Naive thymus-derived CD4-positive, alpha-beta T cell (primary cell): ENCODE measurements around the gene SURF2. TPM values are rescaled to one million over a fixed set of nuclear protein-coding genes. Genes with fewer than 3 reads are reported as not detected.
A peak's percentile ranks its signal among the peaks of the same experiment; 100 is the strongest.

ENCODE experiments used
- ATAC-seq: fragments of 150-1000 bp; cut with Tn5 transposase; 2 replicates; pipeline ENCODE4 v1.10.0; 2021; ENCODE audit warnings: mild to moderate bottlenecking, moderate library complexity
- CTCF ChIA-PET: fragments of 350-600 bp; sonication (Branson Sonifier 250); formaldehyde crosslinking; loops from one replicate; lab custom pipeline; 2021; ENCODE audit warnings: antibody characterized with exemption; lab: Charles Lee
- POLR2A ChIA-PET: fragments of 350-600 bp; sonication (Branson Sonifier 250); formaldehyde crosslinking; loops from one replicate; lab custom pipeline; 2021; ENCODE audit warnings: antibody characterized with exemption, inconsistent platforms; lab: Charles Lee
- DNase-seq, 9 donors: peaks; one replicate each; pipeline versions ENCODE4 v3.0.0 to v3.0.0-alpha.2; 2020 to 2022; ENCODE audit warnings: mixed read lengths in 1 of 9
- H3K27ac ChIP-seq: one replicate; pipeline ENCODE4 v1.7.0; 2013; ENCODE audit warnings: mild to moderate bottlenecking, low read depth, low read length, moderate library complexity
- H3K27me3 ChIP-seq, 2 donors: one replicate each; pipeline ENCODE4 v1.7.0; 2013; ENCODE audit warnings: low read length in 2 of 2, mild to moderate bottlenecking in 2 of 2, moderate library complexity in 2 of 2; ENCODE audit not compliant: control insufficient read depth in 2 of 2, insufficient read depth in 2 of 2
- H3K36me3 ChIP-seq, 3 experiments: 1 replicate in 2 of 3; 2 replicates in 1 of 3; pipeline ENCODE4 v1.7.0; 2013; ENCODE audit warnings: low read length in 3 of 3, mild to moderate bottlenecking in 3 of 3, moderate library complexity in 1 of 3; ENCODE audit not compliant: insufficient read depth in 3 of 3, control insufficient read depth in 2 of 3
- H3K4me1 ChIP-seq, 2 donors: one replicate each; pipeline ENCODE4 v1.7.0; 2013; ENCODE audit warnings: low read length in 2 of 2, mild to moderate bottlenecking in 2 of 2, moderate library complexity in 1 of 2; ENCODE audit not compliant: control insufficient read depth in 2 of 2, insufficient read depth in 2 of 2
- H3K4me3 ChIP-seq: 2 replicates; pipeline ENCODE4 v1.7.0; 2013; ENCODE audit warnings: mild to moderate bottlenecking, low read length
- H3K9me3 ChIP-seq, 3 experiments: 1 replicate in 2 of 3; 2 replicates in 1 of 3; pipeline ENCODE4 v1.7.0; 2013; ENCODE audit warnings: low read length in 3 of 3; ENCODE audit not compliant: control insufficient read depth in 2 of 3
- H3K27ac Mint-ChIP-seq, 9 donors: one replicate each; pipeline ENCODE4 v1.8.0; 2020 to 2022; ENCODE audit warnings: mixed read lengths in 9 of 9, mild to moderate bottlenecking in 8 of 9, moderate library complexity in 5 of 9, inconsistent platforms in 2 of 9
- H3K27me3 Mint-ChIP-seq, 5 donors: one replicate each; pipeline ENCODE4 v1.8.0; 2021 to 2022; ENCODE audit warnings: mixed read lengths in 5 of 5, mild to moderate bottlenecking in 1 of 5
- H3K36me3 Mint-ChIP-seq, 5 donors: one replicate each; pipeline ENCODE4 v1.8.0; 2020 to 2022; ENCODE audit warnings: mixed read lengths in 5 of 5, mild to moderate bottlenecking in 3 of 5, inconsistent platforms in 1 of 5
- H3K4me1 Mint-ChIP-seq, 7 donors: one replicate each; pipeline ENCODE4 v1.8.0; 2020 to 2022; ENCODE audit warnings: mixed read lengths in 7 of 7, mild to moderate bottlenecking in 3 of 7, inconsistent platforms in 1 of 7
- H3K4me3 Mint-ChIP-seq, 10 donors: one replicate each; pipeline ENCODE4 v1.8.0; 2020 to 2022; ENCODE audit warnings: mild to moderate bottlenecking in 10 of 10, mixed read lengths in 10 of 10, moderate library complexity in 6 of 10, inconsistent platforms in 2 of 10
- H3K9me3 Mint-ChIP-seq, 11 donors: one replicate each; pipeline ENCODE4 v1.8.0; 2020 to 2022; ENCODE audit warnings: mixed read lengths in 11 of 11, mild to moderate bottlenecking in 4 of 11, inconsistent platforms in 1 of 11, moderate library complexity in 1 of 11
- intact Hi-C, 2 donors: fragments of 100-400 bp; cut with micrococcal nuclease; formaldehyde crosslinking; loops; one replicate each; pipeline ENCODE4 v1.15.1; 2023
- polyA plus RNA-seq, 2 donors: library from polyadenylated mRNA; unstranded; fragments of 300-500 nt; fragmentation: Illumina TruSeq; gene quantifications; one replicate each; pipeline ENCODE4 v1.2.3, GENCODE V29; 2021
- total RNA-seq, 6 experiments: library from RNA in 5 of 6; stranded (reverse) in 5 of 6; gene quantifications; 1 replicate in 5 of 6; 2 replicates in 1 of 6; pipeline ENCODE4 v1.2.3 and lab custom pipeline; 2021 to 2026

Gene SURF2
- total and polyA plus RNA-seq, 7 experiments from 2014 or later, result 15.0 to 44.5 (median 21.9) TPM

GRCh38 chr9:133340916-133341315 is 15.4 kb upstream of the SURF2 start:
- no peak for DNase-seq
- Mint-ChIP-seq H3K36me3 (peaks cover 0 to 24% (median 15%) of the 10 kb centered on the region in 5 donors), H3K9me3 (no peaks in the 10 kb centered on the region), H3K27me3 (no peaks in the 10 kb centered on the region), H3K4me1 (peaks cover 22 to 44% (median 31%) of the 10 kb centered on the region in 7 donors), H3K4me3 (peak overlapping the region in 2 of 10 donors; percentile 8 to 36), H3K27ac (peak overlapping the region in 7 of 9 donors; percentile 54 to 80 (median 75))
- Histone ChIP-seq H3K27ac (peak overlapping the region; percentile 27), H3K36me3 (peaks cover 0 to 66% (median 4%) of the 10 kb centered on the region in 3 experiments), H3K9me3 (no peaks in the 10 kb centered on the region), H3K4me1 (peaks cover 4 to 17% of the 10 kb centered on the region in 2 donors), H3K4me3 (no peak overlapping the region), H3K27me3 (no peaks in the 10 kb centered on the region)
- no peak for ATAC-seq
- CTCF ChIA-PET, result no interaction called here
- intact Hi-C loops, result loop anchor here in 1 of 2 donors (10.0 kb wide), 1 partner anchor 824 kb away; the partner anchor contains the start of gene RNU6ATAC
- POLR2A ChIA-PET, result interaction anchor here (1.1 to 2.3 kb wide), 5 partner anchors 11 to 36 kb away, joined by 3 to 10 read pairs (median 4); partner anchors contain the start of genes SURF1 and SURF2

- intact Hi-C loops, result loop anchor here in 1 of 2 donors (10.0 kb wide), 1 partner anchor 823 kb away; the partner anchor contains the start of gene RNU6ATAC
- peaks cover 0 to 66% (median 4%) of the 10 kb centered on the region in 3 experiments for H3K36me3 ChIP-seq
- H3K27ac ChIP-seq, result peak overlapping the region; percentile 27
- Mint-ChIP-seq H3K27me3 (no peaks in the 10 kb centered on the region), H3K36me3 (peaks cover 0 to 24% (median 15%) of the 10 kb centered on the region in 5 donors), H3K4me3 (peak overlapping the region in 1 of 10 donors; percentile 16), H3K4me1 (peaks cover 26 to 44% (median 31%) of the 10 kb centered on the region in 7 donors), H3K27ac (peak overlapping the region in 2 of 9 donors; percentile 42 to 54), H3K9me3 (no peaks in the 10 kb centered on the region)
- H3K27me3 ChIP-seq, result no peaks in the 10 kb centered on the region
- no peak overlapping the region for H3K4me3 ChIP-seq
- ATAC-seq, result peak; percentile 87
- H3K9me3 ChIP-seq, result no peaks in the 10 kb centered on the region
- ChIA-PET POLR2A (interaction anchor here (2.3 kb wide), 1 partner anchor 15 kb away, joined by 10 read pairs; the partner anchor contains the start of genes SURF1 and SURF2), CTCF (no interaction called here)
- H3K4me1 ChIP-seq, result peaks cover 7 to 19% of the 10 kb centered on the region in 2 donors
- no peak for DNase-seq
Measured at GRCh38 chr9:133341369-133342068, 14.8 kb upstream of the SURF2 start.

- ChIA-PET POLR2A (interaction anchor here (2.2 to 2.3 kb wide), 2 partner anchors 14 kb away, joined by 10 to 15 read pairs; partner anchors contain the start of genes SURF1 and SURF2), CTCF (no interaction called here)
- no peak overlapping the region for H3K27ac ChIP-seq
- DNase-seq (no peak), ATAC-seq (no peak)
- peaks cover 0 to 66% (median 4%) of the 10 kb centered on the region in 3 experiments for H3K36me3 ChIP-seq
- no peaks in the 10 kb centered on the region for H3K9me3 ChIP-seq
- H3K9me3 Mint-ChIP-seq, result no peaks in the 10 kb centered on the region
- H3K4me1 ChIP-seq, result peaks cover 11 to 21% of the 10 kb centered on the region in 2 donors
- H3K4me3 ChIP-seq, result no peak overlapping the region
- peaks cover 31 to 44% (median 36%) of the 10 kb centered on the region in 7 donors for H3K4me1 Mint-ChIP-seq
- H3K27ac Mint-ChIP-seq, result no peak overlapping the region
- intact Hi-C loops, result loop anchor here in 1 of 2 donors (10.0 kb wide), 1 partner anchor 823 kb away; the partner anchor contains the start of gene RNU6ATAC
- no peak overlapping the region for H3K4me3 Mint-ChIP-seq
- peaks cover 0 to 24% (median 17%) of the 10 kb centered on the region in 5 donors for H3K36me3 Mint-ChIP-seq
- H3K27me3 Mint-ChIP-seq, result no peaks in the 10 kb centered on the region
- H3K27me3 ChIP-seq, result no peaks in the 10 kb centered on the region
Measured at GRCh38 chr9:133342069-133342406, 14.3 kb upstream of the SURF2 start.

- Mint-ChIP-seq H3K27ac (no peak overlapping the region), H3K9me3 (no peaks in the 10 kb centered on the region), H3K36me3 (peaks cover 0 to 24% (median 18%) of the 10 kb centered on the region in 5 donors), H3K4me3 (no peak overlapping the region), H3K27me3 (no peaks in the 10 kb centered on the region), H3K4me1 (peaks cover 32 to 47% (median 38%) of the 10 kb centered on the region in 7 donors)
- no peak for DNase-seq
- Histone ChIP-seq H3K27ac (no peak overlapping the region), H3K4me3 (no peak overlapping the region), H3K27me3 (no peaks in the 10 kb centered on the region), H3K36me3 (peaks cover 0 to 66% (median 4%) of the 10 kb centered on the region in 3 experiments), H3K4me1 (peaks cover 11 to 21% of the 10 kb centered on the region in 2 donors), H3K9me3 (no peaks in the 10 kb centered on the region)
- ATAC-seq, result no peak
- intact Hi-C loops, result loop anchor here in 1 of 2 donors (10.0 kb wide), 1 partner anchor 822 kb away; the partner anchor contains the start of gene RNU6ATAC
- ChIA-PET POLR2A (interaction anchor here (0.5 to 2.2 kb wide), 2 partner anchors 14 to 43 kb away, joined by 4 to 15 read pairs; partner anchors contain the start of genes SURF1 and SURF2), CTCF (interaction anchor here (0.7 kb wide), 1 partner anchor 233 kb away, joined by 3 read pairs; no protein-coding TSS in a partner anchor)
Measured at GRCh38 chr9:133342570-133342969, 13.8 kb upstream of the SURF2 start.

- no peak overlapping the region for H3K27ac Mint-ChIP-seq
- H3K36me3 Mint-ChIP-seq, result peaks cover 9 to 27% (median 23%) of the 10 kb centered on the region in 5 donors
- Histone ChIP-seq H3K9me3 (no peaks in the 10 kb centered on the region), H3K4me3 (no peak overlapping the region), H3K4me1 (peaks cover 15 to 25% of the 10 kb centered on the region in 2 donors), H3K36me3 (peaks cover 0 to 77% (median 4%) of the 10 kb centered on the region in 3 experiments), H3K27me3 (no peaks in the 10 kb centered on the region), H3K27ac (no peak overlapping the region)
- H3K27me3 Mint-ChIP-seq, result peaks cover 0 to 2% (median 0%) of the 10 kb centered on the region in 5 donors
- H3K4me3 Mint-ChIP-seq, result no peak overlapping the region
- CTCF ChIA-PET, result interaction anchor here (0.9 kb wide), 1 partner anchor 157 kb away, joined by 3 read pairs; no protein-coding TSS in a partner anchor
- POLR2A ChIA-PET, result interaction anchor here (0.9 to 2.2 kb wide), 3 partner anchors 8 to 12 kb away, joined by 3 to 15 read pairs (median 4); partner anchors contain the start of genes SURF1 and SURF2
- intact Hi-C loops, result loop anchor here in 1 of 2 donors (10.0 kb wide), 1 partner anchor 821 kb away; the partner anchor contains the start of gene RNU6ATAC
- DNase-seq (no peak), ATAC-seq (no peak)
- peaks cover 39 to 57% (median 46%) of the 10 kb centered on the region in 7 donors for H3K4me1 Mint-ChIP-seq
- no peaks in the 10 kb centered on the region for H3K9me3 Mint-ChIP-seq
Measured at GRCh38 chr9:133344071-133344470, 12.3 kb upstream of the SURF2 start.

- Histone ChIP-seq H3K4me1 (peaks cover 20 to 27% of the 10 kb centered on the region in 2 donors), H3K27ac (no peak overlapping the region), H3K27me3 (no peaks in the 10 kb centered on the region), H3K36me3 (peaks cover 7 to 78% (median 7%) of the 10 kb centered on the region in 3 experiments), H3K9me3 (no peaks in the 10 kb centered on the region), H3K4me3 (no peak overlapping the region)
- Mint-ChIP-seq H3K4me3 (peak overlapping the region in 2 of 10 donors; percentile 4 to 56), H3K36me3 (peaks cover 8 to 30% (median 21%) of the 10 kb centered on the region in 5 donors), H3K27me3 (peaks cover 0 to 2% (median 0%) of the 10 kb centered on the region in 5 donors), H3K27ac (peak overlapping the region in 2 of 9 donors; percentile 9 to 55), H3K9me3 (peaks cover 0 to 2% (median 0%) of the 10 kb centered on the region in 11 donors), H3K4me1 (peaks cover 41 to 57% (median 46%) of the 10 kb centered on the region in 7 donors)
- ChIA-PET POLR2A (interaction anchor here (3.7 kb wide), 1 partner anchor 12 kb away, joined by 27 read pairs; the partner anchor contains the start of genes SURF1 and SURF2), CTCF (no interaction called here)
- ATAC-seq (no peak), DNase-seq (no peak)
- intact Hi-C loops, result loop anchor here (5.0 to 10.0 kb wide), 4 partner anchors 72 to 820 kb away; partner anchors contain the start of genes BRD3 (in 1 of the 2), CACFD1 (in 1 of the 2), REXO4 (in 1 of the 2) and RNU6ATAC (in 1 of the 2)
Measured at GRCh38 chr9:133344979-133345378, 11.4 kb upstream of the SURF2 start.
